GM18520 (cell line): ENCODE measurements around the gene RFC4.
"Not testable (repeated sequence)": the region's sequence is repeated elsewhere in the genome, so short reads cannot be mapped to it uniquely, and the experiment has no call there.

ENCODE experiments used
- ATAC-seq: cut with Tn5 transposase; IDR thresholded peaks from one replicate; pipeline ENCODE4 v1.9.1; 2021; ENCODE audit not compliant: unreplicated experiment

RFC4 gene

GRCh38 chr3:186806089-186807055 lies at the start of gene RFC4:
TSS of gene RFC4 (minus strand) at chr3:186806482. CDS start at chr3:186804713, 1,769 bp downstream.
- peak; percentile 80 for ATAC-seq

- no peak for ATAC-seq
These were observed 48.7 kb upstream of the RFC4 start for GRCh38 chr3:186854954-186855353.

- no peak for ATAC-seq
These were observed 47.9 kb upstream of the RFC4 start for GRCh38 chr3:186854146-186854545.

- ATAC-seq, result no peak
These were observed 46.7 kb upstream of the RFC4 start for GRCh38 chr3:186852994-186853393.

GRCh38 chr3:186851835-186852234 lies 45.6 kb upstream of the RFC4 start:
- ATAC-seq, result not testable (repeated sequence)

- peak; percentile 56 for ATAC-seq
These were observed 43.2 kb upstream of the RFC4 start for GRCh38 chr3:186849374-186849975.

GRCh38 chr3:186847437-186847836 lies 41.2 kb upstream of the RFC4 start:
- ATAC-seq, result no peak

GRCh38 chr3:186845756-186846155 lies 39.5 kb upstream of the RFC4 start:
- ATAC-seq, result no peak

- no peak for ATAC-seq
These were observed 38.6 kb upstream of the RFC4 start for GRCh38 chr3:186844908-186845307.

- ATAC-seq, result no peak
These were observed 36.8 kb upstream of the RFC4 start for GRCh38 chr3:186843039-186843432.

- no peak for ATAC-seq
These were observed 36.2 kb upstream of the RFC4 start, which contains the start of gene ADIPOQ for GRCh38 chr3:186842426-186843038. TSS of gene ADIPOQ (plus strand) at chr3:186842710. CDS start at chr3:186853059, 10,349 bp downstream.

- no peak for ATAC-seq
These were observed 35.3 kb upstream of the RFC4 start for GRCh38 chr3:186841620-186842019.

- ATAC-seq, result no peak
These were observed 33.8 kb upstream of the RFC4 start for GRCh38 chr3:186839874-186840641.

GRCh38 chr3:186832276-186832675 lies 26.0 kb upstream of the RFC4 start:
- no peak for ATAC-seq

GRCh38 chr3:186831798-186832197 lies 25.5 kb upstream of the RFC4 start:
- no peak for ATAC-seq

GRCh38 chr3:186828340-186828739 lies 22.1 kb upstream of the RFC4 start:
- no peak for ATAC-seq

GRCh38 chr3:186826976-186827857 lies 20.9 kb upstream of the RFC4 start:
- ATAC-seq, result peak; percentile 78

- no peak for ATAC-seq
These were observed 20.2 kb upstream of the RFC4 start for GRCh38 chr3:186826410-186826975.

- no peak for ATAC-seq
These were observed 19.7 kb upstream of the RFC4 start for GRCh38 chr3:186825872-186826409.
